ENCODE measurements around the gene SLC25A14. TPM values are rescaled to one million over a fixed set of nuclear protein-coding genes. Genes with fewer than 3 reads are reported as not detected.

The SLC25A14 gene
- total RNA-seq, 2 donors from 2014 or later = 14.1 to 16.4 TPM

DNA sequence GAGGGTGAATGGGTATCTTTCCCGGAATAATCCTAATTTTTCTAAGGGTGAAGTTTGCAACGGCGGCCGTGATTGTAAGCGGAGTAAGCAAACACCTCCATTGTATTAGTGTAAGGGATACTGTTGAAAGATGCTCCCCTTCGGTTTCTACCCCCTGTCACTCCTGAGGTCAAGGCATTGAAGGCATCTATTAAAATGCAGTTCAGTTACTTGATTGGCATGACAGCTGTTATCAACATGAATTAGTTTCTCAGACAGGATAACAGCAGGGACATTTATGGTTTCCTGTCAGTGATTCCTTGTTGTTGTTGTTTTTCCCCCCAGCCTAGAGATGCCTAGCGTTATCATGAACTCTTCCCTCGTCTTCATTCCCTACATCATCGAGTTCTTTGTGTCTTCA lies 552 bp downstream of the SLC25A14 start:
- no peak overlapping the region for H3K27ac ChIP-seq (ENCODE audit: low read depth, low read length)
- no peaks in the 10 kb centered on the region for H3K4me1 ChIP-seq (ENCODE audit: control insufficient read depth, insufficient read depth, low read length)
- Mint-ChIP-seq H3K9me3 (peaks cover 18% of the 10 kb centered on the region), H3K36me3 (ENCODE audit: low read depth) (no peaks in the 10 kb centered on the region), H3K27me3 (ENCODE audit: insufficient read depth) (no peaks in the 10 kb centered on the region), H3K4me3 (peak overlapping the region; percentile 86), H3K27ac (peak overlapping the region; percentile 72), H3K4me1 (peaks cover 8% of the 10 kb centered on the region)
- 8 to 23% methylated on average over 4 to 9 of the region's 9 CpGs for WGBS, 2 experiments (ENCODE audit: insufficient coverage in 1 of 2, insufficient read length in 1 of 2)
- TF ChIP-seq, protein P1, sequence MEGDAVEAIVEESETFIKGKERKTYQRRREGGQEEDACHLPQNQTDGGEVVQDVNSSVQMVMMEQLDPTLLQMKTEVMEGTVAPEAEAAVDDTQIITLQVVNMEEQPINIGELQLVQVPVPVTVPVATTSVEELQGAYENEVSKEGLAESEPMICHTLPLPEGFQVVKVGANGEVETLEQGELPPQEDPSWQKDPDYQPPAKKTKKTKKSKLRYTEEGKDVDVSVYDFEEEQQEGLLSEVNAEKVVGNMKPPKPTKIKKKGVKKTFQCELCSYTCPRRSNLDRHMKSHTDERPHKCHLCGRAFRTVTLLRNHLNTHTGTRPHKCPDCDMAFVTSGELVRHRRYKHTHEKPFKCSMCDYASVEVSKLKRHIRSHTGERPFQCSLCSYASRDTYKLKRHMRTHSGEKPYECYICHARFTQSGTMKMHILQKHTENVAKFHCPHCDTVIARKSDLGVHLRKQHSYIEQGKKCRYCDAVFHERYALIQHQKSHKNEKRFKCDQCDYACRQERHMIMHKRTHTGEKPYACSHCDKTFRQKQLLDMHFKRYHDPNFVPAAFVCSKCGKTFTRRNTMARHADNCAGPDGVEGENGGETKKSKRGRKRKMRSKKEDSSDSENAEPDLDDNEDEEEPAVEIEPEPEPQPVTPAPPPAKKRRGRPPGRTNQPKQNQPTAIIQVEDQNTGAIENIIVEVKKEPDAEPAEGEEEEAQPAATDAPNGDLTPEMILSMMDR (conservative IDR thresholded peaks at IDR 0.05) = no peak
- no peaks in the 10 kb centered on the region for H3K36me3 ChIP-seq (ENCODE audit: control insufficient read depth, insufficient read depth, low read length)
- DNase-seq = no peak
- H3K9ac ChIP-seq (ENCODE audit: extremely low read depth, low read length, poor library complexity, severe bottlenecking) = peak overlapping the region; percentile 70
- no peaks in the 10 kb centered on the region for H3K27me3 ChIP-seq (ENCODE audit: control insufficient read depth, insufficient read depth, low read length, poor library complexity, severe bottlenecking)
- H3K9me3 ChIP-seq (ENCODE audit: control insufficient read depth, low read length) = no peaks in the 10 kb centered on the region
- H3K4me3 ChIP-seq (ENCODE audit: low read length) = peak overlapping the region; percentile 89

DNA sequence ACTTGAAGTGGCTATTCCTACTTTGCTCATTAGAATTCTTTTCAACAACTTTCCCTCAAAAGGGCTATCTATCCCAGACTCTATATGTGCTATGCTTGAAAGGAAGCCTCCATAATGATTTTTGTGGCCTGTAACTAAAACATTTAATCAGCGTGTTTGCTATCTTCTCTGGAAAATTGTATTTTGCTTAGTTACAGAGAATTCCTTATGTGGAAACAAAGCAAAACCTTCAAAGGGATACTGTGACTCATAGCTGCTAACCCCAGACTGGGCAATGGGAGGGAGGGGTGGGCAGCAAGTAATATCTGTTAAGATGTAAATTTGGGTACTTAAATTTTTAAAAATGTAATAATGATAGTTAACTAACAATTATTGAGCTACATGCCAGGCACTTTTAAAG lies 3.7 kb downstream of the SLC25A14 start:
- peaks cover 12% of the 10 kb centered on the region for H3K9me3 Mint-ChIP-seq
- WGBS, 2 experiments (ENCODE audit: insufficient coverage in 1 of 2, insufficient read length in 1 of 2) = 64% methylated on average over 1 of the region's 1 CpG; no CpG with 5 or more reads in 1 of the 2 experiments

DNA sequence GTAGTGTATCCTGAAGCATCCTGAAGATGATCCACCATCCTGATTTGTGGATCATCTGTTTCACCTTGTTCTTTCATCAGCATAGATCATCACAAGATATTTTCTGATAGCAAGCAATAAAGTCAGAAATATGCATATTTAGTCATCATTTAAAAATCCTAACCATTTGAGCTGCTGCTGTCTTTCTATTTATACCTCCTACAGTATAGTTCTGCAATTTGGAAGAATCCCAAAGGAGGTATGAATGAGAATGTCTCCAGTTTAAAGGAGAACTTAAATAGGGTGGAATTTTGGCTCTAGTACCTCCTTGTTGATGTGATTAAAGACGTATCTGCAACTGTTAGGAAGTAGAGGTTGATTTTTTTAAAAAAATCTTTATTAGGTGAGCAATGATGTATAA lies 7.6 kb downstream of the SLC25A14 start:
- Histone ChIP-seq H3K9me3 (ENCODE audit: control insufficient read depth, low read length) (no peaks in the 10 kb centered on the region), H3K27me3 (ENCODE audit: control insufficient read depth, insufficient read depth, low read length, poor library complexity, severe bottlenecking) (no peaks in the 10 kb centered on the region), H3K36me3 (ENCODE audit: control insufficient read depth, insufficient read depth, low read length) (peaks cover 6% of the 10 kb centered on the region)

More for the DNA sequence above, 3.7 kb downstream of the SLC25A14 start:
- Mint-ChIP-seq H3K4me3 (no peak overlapping the region), H3K27me3 (ENCODE audit: insufficient read depth) (no peaks in the 10 kb centered on the region), H3K27ac (no peak overlapping the region), H3K36me3 (ENCODE audit: low read depth) (peaks cover 3% of the 10 kb centered on the region), H3K4me1 (peaks cover 8% of the 10 kb centered on the region)
- DNase-seq = no peak
- Histone ChIP-seq H3K27ac (ENCODE audit: low read depth, low read length) (no peak overlapping the region), H3K27me3 (ENCODE audit: control insufficient read depth, insufficient read depth, low read length, poor library complexity, severe bottlenecking) (no peaks in the 10 kb centered on the region), H3K4me3 (ENCODE audit: low read length) (no peak overlapping the region), H3K9me3 (ENCODE audit: control insufficient read depth, low read length) (no peaks in the 10 kb centered on the region), H3K9ac (ENCODE audit: extremely low read depth, low read length, poor library complexity, severe bottlenecking) (no peak overlapping the region), H3K4me1 (ENCODE audit: control insufficient read depth, insufficient read depth, low read length) (no peaks in the 10 kb centered on the region), H3K36me3 (ENCODE audit: control insufficient read depth, insufficient read depth, low read length) (no peaks in the 10 kb centered on the region)
- TF ChIP-seq, protein P1 (conservative IDR thresholded peaks at IDR 0.05) = no peak

More for the DNA sequence above, 7.6 kb downstream of the SLC25A14 start:
- peaks cover 5% of the 10 kb centered on the region for H3K9me3 Mint-ChIP-seq
- TF ChIP-seq, protein P1 (conservative IDR thresholded peaks at IDR 0.05) = no peak
- WGBS, 2 experiments (ENCODE audit: insufficient coverage in 1 of 2, insufficient read length in 1 of 2) = 83% methylated on average over 1 of the region's 1 CpG; no CpG with 5 or more reads in 1 of the 2 experiments
- no peak overlapping the region for H3K4me3 ChIP-seq (ENCODE audit: low read length)
- no peaks in the 10 kb centered on the region for H3K4me1 Mint-ChIP-seq
- H3K27ac Mint-ChIP-seq = no peak overlapping the region
- H3K27ac ChIP-seq (ENCODE audit: low read depth, low read length) = no peak overlapping the region
- no peak overlapping the region for H3K4me3 Mint-ChIP-seq
- no peak for DNase-seq
- peaks cover 15% of the 10 kb centered on the region for H3K36me3 Mint-ChIP-seq (ENCODE audit: low read depth)
- no peak overlapping the region for H3K9ac ChIP-seq (ENCODE audit: extremely low read depth, low read length, poor library complexity, severe bottlenecking)
- no peaks in the 10 kb centered on the region for H3K4me1 ChIP-seq (ENCODE audit: control insufficient read depth, insufficient read depth, low read length)
- no peaks in the 10 kb centered on the region for H3K27me3 Mint-ChIP-seq (ENCODE audit: insufficient read depth)
